NCI-H2081 treated with DMSO at 0.1 percent for 48 hours (cell line): ENCODE results near the gene CACNG4.
"Not testable (repeated sequence)": the region's sequence is repeated elsewhere in the genome, so short reads cannot be mapped to it uniquely, and the experiment has no call there.

Experiments
- DNase-seq: peaks from one replicate; lab custom pipeline; 2025; lab: John Stamatoyannopoulos, UW

CACNG4 gene

DNA sequence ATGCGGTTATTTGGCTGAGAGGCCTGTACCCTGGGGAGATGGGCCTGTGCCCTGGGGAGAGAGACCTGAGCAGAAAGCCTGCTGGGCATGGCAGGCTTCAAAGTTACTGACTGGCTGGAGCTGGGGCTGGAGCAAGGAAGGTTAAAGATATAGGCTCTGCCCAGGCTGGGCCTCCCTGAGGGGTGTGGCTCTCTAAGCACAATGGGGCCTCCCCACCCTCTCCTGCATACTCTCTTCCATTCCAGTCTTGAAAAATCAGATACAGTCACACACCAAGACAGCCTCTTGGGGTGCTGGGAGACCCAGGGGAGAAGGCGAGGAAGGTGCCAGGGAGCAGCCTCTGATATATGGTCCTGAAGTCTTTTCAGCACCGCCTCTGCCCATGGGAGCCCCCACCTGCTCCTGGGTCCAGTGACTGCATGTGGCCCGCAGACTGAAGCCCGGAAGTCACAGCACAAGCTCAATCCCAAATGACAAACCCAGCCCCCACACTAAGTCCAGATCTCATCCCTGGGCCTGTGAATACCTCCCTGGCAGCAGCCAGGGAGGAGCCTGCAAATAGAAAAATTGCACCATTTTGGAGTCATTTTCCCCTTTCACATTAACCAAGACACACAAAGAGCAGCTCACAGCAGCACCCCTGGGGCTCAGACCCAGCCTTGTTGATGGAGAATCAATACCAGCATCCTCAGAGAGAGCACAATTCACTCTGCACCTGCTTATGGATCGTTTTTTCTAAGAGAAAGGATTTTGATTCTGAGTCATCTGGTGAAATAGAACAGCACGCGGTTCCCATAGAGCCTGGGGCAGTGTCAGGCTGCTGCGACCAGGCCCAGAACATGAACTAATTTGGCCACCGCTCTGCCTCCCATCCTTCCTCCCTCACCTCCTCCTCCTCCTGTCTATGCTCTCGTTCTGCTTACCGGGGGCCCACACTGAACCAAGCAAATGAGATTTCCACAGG, 54.2 kb downstream of the CACNG4 start:
- DNase-seq = peak; percentile 48

DNA sequence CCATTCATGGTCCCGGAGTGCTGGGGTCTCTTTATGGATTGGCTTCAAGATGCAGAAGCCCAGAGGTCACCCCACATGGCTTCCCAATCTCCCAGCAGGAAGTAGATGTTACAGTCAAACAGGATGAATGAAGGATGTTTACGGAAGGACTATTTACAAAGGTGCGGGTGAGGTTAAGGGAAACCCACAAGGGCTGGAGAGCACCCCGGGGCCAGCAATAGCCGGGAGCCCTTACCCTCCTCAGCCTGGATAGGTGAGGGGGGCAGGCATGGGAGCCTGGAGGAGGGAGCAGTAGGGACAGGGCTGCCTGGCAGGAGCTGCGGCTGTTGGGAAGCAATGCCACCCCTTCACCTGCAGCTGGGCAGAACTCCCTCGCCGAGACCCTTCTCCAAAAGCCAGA, 55.3 kb downstream of the CACNG4 start:
- DNase-seq = no peak

DNA sequence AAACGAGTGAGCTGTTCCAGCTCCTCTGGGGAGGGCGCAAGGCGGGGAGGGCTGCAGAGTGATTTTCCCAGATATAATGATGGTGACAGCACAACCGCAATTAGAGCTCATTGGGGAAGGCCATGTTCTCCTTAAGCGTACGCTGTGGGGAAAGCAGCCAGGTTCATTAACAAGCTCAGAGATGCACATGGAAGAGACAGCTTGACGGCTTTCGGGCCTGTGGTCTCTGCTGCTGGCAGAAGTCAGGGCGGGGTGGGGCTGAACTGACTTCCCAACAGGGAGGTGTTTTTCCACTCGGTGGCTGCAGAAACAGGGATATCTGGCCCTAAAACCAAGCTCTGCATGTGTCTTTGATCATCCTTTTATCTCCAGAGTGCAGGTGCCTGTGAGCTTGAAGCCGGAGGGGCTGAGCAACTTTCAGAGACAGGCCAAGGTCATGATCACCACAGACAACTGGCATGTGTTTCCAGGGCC, 55.8 kb downstream of the CACNG4 start:
- DNase-seq = peak; percentile 12

DNA sequence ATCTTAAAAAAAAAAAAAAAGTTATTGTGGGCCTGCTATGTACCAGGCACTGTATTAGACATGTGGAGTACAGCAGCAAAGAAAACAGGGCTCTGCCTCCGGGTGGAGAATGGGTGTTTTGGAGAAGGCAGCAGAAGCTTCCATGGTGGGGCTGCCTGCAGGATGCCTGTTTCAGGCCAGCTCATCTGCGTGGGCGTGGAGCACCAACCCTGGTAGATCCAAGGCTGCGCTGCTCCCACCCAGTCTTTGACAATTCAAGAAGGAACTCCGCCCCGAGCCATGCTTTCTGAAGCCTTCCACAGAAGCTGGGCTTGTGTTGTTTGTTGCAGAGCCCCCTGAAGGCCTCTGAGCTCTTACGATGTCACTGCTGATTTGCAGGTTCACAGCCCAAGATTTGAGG, 56.7 kb downstream of the CACNG4 start:
- DNase-seq = no peak

DNA sequence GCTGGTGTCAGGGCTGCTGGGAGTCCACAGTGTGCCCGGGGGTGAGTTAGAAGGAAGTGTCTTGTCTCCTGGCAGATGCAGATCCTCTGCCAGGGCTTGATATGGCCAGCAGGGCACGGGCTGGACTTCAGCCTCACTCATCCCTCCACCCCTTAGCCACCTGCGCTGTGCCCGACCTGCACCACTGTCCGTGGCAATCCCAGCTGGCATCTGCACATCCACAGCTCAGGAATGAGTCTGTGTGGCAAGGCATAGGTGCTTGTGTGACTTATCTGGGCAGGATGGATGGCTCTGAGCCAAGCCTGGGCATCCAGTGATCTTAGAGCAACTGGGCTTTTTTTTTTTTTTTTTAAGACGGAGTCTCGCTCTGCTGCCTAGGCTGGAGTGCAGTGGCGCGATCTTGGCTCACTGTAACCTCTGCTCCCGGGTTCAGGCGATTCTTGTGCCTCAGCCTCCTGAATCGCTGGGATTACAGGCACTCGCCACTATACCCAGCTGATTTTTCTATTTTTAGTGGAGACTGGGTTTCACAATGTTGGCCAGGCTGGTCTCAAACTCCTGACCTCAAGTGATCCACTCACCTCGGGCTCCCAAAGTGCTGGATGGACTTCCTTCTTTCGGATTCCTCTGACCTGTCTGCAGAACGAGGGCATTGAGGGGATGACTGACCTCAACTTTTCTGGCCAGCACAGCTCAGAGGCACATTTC, 57.4 kb downstream of the CACNG4 start:
- DNase-seq = no peak

DNA sequence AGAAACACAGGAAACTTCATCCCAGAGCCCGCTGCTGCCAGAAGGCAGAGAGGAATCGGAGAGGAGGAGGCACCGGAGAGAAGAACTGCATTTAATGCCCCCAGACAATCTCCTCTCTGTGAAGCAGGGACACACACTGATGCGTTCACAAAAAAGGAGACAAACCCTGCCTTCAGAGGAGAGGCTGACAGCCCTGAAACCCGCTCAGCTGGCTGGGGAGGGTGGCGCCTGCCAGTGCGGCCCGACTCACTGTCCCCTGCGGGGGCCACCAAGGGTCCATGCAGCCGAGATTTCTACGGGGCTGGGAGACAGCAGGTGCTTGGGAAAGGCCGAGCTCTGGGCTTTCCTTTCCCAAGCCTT, 57.9 kb downstream of the CACNG4 start:
- DNase-seq = no peak

DNA sequence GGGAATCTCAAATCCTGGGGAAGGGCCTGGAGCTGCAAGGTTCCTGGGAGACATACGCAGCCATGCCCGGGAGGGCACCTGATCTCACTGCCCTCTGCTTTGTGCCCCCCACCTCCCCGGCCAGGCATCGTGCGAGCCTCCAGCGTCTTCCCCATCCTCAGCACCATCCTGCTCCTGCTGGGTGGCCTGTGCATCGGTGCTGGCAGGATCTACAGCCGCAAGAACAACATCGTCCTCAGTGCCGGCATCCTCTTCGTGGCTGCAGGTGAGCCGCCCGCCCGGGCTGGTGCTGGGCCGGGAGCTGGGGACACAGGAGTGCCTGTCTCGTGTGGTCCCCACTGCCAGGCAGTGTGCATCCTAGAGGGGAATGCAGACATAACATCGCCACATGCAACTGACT, 60.2 kb downstream of the CACNG4 start:
- no peak for DNase-seq

DNA sequence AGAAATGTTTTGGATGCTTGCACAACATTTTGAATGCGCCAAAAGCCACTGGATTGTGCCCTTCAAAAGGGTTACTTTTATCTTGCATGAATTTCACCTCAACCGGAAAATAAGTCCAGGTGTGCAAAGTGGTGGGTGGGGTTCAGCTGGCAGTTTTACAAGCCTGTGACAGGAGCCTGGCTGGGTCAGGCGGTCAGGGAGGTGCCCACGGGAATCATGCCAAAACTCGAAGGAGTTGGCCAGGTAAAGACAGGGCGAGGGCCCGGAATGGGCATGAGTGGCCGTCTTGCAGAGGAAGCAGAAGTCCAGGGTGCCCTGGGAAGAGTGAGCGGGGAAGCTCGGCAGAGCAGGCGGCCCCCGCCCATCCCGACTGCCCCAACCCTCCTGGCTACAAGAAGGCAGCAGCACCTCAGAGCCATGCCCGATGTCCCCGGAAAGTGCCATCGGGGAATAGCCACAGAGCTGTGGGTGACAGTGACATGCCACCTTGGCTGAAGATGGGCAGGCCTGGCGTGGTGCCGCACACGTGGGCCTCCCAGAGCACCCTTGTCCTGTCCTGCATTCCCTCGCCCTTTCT, 60.8 kb downstream of the CACNG4 start:
- DNase-seq = no peak

DNA sequence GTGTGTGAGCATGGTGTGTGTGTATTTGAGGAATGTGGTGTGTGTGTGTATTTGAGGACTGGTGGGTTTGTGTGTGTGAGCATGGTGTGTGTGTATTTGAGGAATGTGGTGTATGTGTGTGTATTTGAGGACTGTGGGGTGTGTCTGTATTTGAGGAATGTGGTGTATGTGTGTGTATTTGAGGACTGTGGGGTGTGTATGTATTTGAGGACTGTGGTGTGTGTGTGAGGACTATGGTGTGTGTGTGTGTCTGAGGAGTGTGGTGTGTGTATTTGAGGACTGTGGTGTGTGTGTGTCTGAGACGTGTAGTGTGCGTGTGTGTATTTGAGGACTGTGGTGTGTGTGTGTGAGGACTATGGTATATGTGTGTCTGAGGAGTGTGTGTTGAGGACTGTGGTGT, 61.8 kb downstream of the CACNG4 start:
- no peak for DNase-seq

DNA sequence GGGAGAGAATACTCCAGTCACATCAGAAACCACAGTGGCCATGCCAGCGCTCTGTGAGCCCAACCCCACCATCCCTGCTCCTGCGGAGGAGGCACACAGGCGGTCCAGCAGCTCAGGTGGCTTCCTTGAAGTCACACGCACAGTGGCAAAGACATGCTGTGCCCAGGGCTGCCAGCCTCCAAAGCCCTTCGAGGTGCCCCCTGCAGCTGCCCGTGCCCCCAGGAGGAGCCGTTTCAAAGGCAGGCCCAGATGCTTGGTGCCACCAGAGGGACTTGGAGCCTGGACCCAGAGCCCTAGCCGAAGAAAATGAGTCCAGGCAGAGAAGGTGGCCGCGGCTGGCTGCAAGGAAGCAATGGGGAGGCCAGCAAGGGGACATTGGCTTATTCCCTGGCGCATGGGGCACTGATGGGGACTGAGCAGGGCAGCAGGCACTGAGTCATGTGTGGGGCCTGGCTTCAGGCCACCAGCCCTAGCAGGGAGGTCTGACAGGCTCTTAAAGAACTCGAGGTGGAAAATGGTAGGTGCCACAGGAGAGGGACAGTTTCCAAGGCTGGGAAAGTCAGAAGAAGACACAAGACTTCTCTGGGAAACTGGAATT, 62.6 kb downstream of the CACNG4 start:
- no peak for DNase-seq

DNA sequence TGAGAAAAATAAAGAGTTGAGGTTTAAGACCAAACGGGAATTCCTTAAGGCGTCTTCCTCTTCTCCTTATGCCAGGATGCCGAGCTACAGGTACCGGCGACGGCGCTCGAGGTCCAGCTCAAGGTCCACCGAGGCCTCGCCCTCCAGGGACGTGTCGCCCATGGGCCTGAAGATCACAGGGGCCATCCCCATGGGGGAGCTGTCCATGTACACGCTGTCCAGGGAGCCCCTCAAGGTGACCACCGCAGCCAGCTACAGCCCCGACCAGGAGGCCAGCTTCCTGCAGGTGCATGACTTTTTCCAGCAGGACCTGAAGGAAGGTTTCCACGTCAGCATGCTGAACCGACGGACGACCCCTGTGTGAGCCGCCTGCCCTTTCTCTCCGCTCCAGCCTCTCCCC, 66.1 kb downstream of the CACNG4 start:
- no peak for DNase-seq

DNA sequence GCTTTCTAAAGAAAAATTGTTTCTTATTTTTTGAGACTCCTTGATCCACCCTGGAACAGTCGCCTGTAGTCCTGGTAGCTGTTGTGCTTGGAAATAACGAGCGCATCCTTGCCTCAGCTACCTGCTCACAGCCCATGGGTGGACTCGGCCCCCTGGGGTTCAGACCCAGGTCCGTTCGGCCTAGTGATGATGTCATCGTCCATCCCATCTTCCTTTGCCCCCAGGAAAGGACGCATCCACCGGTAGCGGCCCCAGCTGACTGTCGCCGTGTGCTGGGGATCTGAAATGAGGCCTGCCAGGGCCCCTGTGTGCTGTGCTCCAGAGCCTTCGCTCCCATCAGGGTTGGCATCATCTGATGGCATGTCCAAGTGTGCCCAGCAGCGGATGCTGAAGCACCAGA, 67.9 kb downstream of the CACNG4 start:
- no peak for DNase-seq

DNA sequence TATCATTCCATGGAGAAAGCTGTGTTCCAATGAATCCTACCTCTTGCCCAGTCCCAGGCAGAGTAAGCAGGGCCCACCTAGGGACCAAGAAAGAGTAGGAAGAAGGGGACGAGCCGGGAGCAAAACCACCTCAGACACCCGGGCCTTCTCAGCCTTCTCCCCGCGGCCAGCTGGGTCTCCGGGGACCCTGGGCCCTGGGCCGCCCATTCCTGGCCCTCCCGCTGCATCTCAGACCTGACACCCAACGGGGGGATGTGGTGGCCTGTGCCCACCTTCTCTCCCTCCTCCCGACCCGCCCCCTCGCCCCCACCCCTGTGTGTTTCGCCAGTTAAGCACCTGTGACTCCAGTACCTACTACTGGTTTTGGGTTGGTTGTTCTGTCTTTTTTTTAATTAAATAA, 68.5 kb downstream of the CACNG4 start:
- DNase-seq = no peak

DNA sequence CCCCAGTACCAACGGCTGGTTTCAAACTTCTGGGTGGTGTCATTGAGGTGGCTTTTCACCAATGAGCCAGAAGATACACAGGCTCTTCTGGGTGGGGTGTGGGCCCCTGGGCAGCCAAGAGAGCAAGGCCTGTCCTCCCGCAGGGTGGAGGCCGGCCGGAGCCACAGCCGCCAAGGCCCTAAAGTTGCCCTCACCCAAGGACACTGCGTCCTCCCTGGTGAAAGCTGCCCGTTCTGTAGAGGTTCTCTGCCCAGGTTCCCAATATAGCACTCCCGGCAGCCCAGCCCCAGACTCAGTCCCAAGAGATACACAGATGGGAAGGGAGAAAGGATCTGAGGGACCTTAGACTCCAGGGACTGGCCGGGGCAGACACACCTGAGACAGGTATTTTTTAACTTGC, 69.1 kb downstream of the CACNG4 start:
- no peak for DNase-seq

DNA sequence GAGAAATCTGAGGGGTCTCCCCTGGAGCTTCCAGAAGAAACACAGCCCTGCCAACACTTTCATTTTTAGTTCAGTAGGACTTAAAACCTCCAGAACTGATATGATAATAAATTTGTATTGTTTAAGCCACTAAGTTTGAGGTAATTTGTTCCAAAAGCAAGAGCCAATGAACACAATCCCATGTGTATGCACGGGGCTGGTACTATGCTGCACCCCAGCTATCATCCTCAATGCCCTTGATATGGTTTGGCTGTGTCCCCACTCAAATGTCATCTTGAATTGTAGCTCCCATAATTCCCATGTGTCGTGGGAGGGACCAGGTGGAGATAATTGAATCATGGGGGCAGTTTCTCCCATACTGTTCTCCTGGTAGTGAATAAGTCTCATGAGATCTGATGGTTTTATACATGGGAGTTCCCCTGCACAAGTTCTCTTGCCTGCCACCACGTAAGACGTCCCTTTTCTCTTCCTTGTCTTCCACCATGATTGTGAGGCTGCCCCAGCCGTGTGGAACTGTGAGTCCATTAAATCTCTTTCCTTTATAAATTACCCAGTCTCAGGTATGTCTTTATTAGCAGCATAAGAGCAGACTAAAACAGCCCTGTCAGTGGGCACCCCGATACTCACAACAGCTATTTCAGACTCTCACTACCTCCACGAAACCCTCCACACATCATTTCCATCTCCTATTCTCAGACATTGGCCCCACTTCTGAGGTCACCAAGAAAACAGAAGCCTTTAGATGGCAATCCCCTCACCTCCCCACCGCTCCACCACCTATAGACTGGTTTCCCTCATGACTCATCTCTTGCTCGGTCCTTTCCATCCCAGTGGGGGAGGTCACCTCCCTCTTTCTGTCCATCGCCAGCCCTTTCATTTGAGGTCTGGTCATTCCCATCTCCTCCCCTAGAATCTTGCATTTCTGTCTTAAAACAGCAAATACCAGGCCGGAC, 70.9 kb downstream of the CACNG4 start:
- no peak for DNase-seq

DNA sequence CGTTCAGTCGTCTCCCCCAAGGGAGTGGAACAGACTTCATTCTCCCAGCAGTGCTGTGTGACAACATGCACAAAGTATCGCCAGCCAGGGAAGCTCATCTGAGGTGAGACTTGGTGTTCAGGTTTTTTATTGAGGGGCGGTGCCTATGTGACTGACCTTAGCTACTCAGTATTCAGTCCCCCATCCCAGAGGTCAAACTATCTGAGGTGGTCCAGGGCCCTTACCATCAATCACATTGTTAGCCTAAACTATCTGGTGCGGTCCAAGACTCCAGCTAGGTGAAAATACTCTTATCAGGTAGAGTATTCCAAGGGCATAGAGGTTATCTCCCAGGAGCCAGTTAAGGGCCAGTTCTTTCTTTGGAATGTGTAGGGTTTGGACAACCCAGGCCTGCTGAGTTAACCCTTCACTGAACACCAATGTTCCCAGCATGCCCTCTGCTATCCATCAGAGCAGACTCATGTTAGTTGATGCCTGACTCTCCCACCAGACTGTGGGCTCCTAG, 74.4 kb downstream of the CACNG4 start:
- DNase-seq = no peak

DNA sequence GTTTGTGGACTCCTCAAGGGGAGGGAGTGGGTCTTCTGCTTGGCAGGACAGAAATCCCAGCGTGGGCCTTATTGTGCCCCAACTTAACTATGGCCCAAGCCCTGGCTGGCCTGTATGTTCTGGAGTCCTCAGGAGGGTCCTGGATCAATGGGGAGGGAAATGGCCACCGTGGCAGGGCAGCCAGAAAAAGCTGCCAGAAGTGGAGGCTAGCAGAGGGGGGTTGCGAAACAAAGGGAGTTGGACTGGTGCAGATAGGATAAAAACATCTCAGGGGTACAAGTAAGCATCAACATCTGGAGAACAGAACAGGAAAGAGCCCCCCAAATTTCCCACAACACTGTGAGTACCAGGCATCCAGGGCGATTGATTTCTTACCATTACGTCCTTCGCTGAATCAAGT, 76.1 kb downstream of the CACNG4 start:
- no peak for DNase-seq

DNA sequence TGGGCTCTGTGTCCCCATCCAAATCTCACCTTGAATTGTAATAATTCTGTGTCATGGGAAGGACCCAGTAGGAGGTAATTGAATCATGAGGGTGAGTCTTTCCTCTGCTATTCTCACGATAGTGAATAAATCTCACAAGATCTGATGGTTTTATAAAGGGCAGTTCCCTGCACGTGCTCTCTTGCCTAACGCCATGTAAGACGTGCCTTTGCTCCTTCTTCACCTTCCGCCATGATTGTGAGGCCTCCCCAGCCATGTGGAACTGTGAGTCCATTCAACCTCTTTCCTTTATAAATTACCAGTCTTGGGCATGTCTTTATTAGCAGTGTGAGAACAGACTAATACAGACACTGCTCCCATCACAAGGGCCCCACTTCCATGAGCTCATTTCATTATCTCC, 76.6 kb downstream of the CACNG4 start:
- DNase-seq = not testable (repeated sequence)

DNA sequence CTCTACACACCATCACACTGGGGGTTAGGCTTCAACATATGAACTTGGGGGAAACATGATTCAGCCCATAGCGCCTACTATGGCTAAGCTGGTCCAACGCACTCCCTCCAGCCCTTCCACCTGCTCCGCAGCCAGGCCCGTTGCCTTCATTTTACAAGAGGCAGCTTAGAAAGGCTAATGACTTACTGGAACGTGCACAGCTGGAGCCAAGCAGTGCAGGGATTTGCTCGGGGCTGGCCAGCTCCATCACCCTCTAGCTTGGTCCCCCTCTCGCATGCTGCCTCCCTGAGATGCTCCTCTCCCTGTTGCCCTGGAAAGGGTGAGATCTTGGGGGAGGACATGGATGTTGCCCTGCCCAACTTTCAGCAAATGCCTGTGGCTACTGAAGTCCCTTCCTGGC, 77.0 kb downstream of the CACNG4 start:
- no peak for DNase-seq

DNA sequence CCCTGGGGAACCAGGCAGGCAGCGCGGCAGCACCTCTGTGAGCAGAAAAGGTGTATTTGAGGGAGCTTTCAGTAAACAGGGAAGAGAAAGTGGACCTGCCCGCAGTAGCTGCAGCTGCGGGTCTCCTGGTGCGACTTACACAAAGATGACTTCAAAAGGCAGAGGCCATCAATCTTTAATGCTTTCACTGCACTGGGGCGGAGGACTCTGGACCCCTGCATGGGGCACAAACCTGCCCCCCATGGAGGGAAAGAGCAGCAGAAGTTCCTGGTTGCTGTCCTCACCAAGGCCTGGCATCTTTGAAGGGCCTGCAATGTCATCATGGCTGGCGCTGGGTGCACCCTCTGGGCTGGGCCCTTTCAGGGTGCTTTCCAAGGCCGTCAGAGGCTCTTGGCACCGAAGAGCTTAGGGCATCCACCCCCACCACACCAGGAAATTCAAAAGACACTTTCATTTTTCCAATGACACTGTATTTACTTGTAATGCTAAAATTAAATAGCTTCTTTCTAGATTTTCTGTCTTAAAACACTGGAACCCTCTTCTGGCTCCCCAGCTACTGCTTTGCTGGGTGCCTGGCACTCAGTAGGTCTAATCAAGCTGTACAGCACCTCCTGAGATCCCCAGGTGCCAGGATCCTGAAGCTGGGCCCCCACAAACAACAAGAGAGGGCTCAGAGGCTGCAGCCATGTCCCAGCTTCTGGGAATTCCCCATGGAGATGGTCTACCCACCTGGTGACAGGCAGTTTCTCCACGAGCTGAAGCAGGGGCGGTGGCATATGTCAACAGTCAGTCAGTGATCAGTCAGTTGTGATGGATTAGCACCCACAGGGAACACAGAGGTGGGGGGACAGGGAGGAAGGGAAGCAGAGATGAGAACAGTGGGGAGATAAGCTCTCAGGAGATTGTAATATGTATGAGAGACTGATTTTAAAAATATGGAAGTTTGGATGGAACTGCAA, 77.7 kb downstream of the CACNG4 start:
- no peak for DNase-seq
